RWPE1 (cell line): ENCODE data around the gene CLTA.
"Not testable (repeated sequence)": the region's sequence is repeated elsewhere in the genome, so short reads cannot be mapped to it uniquely, and the experiment has no call there.

Source experiments
- CTCF ChIA-PET: fragments of 350-600 bp; sonication (Branson Sonifier 250); formaldehyde crosslinking; extraction: SDS; loops from one replicate; lab custom pipeline; 2021; lab: Yijun Ruan, JAX
- POLR2A ChIA-PET: fragments of 400-600 bp; formaldehyde crosslinking; extraction: SDS; loops from one replicate; lab custom pipeline; 2020; ENCODE audit warnings: antibody characterized with exemption; ENCODE audit not compliant: low non-redundant PET; lab: Yijun Ruan, JAX
- DNase-seq: peaks from one replicate; pipeline ENCODE4 v3.0.0; 2012; ENCODE audit warnings: low spot score
- H3K27ac ChIP-seq: fragments of 450-650 bp; 2 replicates; pipeline ENCODE4 v1.5.1; 2017
- TF ChIP-seq, protein P1 (sequence below): fragments of 450-650 bp; conservative IDR thresholded peaks from 2 replicates; pipeline ENCODE4 v1.5.1; 2017; ENCODE audit warnings: low read depth, mild to moderate bottlenecking

CLTA gene

DNA sequence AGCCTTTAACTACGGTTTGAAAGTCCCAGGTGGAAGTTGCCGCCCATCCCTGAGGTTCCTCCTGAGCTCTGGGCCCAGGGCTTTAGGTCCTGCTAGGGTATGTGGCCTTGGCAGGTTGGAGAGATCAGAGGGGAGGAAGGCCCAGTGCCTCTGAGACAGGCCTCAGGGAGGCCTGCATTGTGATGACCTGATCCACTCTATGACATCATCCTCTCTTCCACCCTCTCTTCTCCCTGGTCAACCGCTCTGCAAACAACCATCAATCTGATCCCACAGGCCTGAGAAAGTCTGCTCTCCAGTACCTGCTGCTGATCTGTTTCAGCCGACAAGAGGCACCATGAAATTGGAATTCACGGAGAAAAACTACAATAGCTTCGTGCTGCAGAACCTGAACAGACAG is 21.6 kb upstream of the CLTA start, which contains the start of gene CCIN:
TSS of gene CCIN (plus strand) at position 223 of the 400 bp plus-strand sequence. CDS start at position 338, 115 bp downstream.
- TF ChIP-seq, protein P1, sequence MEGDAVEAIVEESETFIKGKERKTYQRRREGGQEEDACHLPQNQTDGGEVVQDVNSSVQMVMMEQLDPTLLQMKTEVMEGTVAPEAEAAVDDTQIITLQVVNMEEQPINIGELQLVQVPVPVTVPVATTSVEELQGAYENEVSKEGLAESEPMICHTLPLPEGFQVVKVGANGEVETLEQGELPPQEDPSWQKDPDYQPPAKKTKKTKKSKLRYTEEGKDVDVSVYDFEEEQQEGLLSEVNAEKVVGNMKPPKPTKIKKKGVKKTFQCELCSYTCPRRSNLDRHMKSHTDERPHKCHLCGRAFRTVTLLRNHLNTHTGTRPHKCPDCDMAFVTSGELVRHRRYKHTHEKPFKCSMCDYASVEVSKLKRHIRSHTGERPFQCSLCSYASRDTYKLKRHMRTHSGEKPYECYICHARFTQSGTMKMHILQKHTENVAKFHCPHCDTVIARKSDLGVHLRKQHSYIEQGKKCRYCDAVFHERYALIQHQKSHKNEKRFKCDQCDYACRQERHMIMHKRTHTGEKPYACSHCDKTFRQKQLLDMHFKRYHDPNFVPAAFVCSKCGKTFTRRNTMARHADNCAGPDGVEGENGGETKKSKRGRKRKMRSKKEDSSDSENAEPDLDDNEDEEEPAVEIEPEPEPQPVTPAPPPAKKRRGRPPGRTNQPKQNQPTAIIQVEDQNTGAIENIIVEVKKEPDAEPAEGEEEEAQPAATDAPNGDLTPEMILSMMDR, result no peak
- ChIA-PET CTCF (interaction anchor here (0.8 to 1.1 kb wide), 2 partner anchors 21 to 29 kb away, joined by 4 to 5 read pairs; no protein-coding TSS in a partner anchor), POLR2A (no interaction called here)
- DNase-seq, result no peak
- H3K27ac ChIP-seq, result no peak within 1 kb of the TSS

DNA sequence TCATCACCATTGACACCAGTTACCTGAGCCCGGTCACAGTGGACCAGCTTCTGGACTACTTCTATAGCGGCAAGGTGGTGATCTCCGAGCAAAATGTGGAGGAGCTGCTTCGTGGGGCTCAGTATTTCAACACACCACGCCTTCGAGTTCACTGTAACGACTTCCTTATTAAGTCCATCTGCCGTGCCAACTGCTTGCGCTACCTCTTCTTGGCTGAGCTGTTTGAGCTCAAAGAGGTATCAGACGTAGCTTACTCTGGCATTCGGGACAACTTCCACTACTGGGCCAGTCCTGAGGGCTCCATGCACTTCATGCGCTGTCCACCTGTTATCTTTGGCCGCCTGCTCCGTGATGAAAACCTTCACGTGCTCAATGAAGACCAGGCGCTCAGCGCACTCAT is 21.0 kb upstream of the CLTA start:
- ChIA-PET CTCF (interaction anchor here (1.1 kb wide), 1 partner anchor 29 kb away, joined by 4 read pairs; no protein-coding TSS in a partner anchor), POLR2A (no interaction called here)
- no peak for DNase-seq
- H3K27ac ChIP-seq, result no peak overlapping the region
- TF ChIP-seq, protein P1, result no peak

DNA sequence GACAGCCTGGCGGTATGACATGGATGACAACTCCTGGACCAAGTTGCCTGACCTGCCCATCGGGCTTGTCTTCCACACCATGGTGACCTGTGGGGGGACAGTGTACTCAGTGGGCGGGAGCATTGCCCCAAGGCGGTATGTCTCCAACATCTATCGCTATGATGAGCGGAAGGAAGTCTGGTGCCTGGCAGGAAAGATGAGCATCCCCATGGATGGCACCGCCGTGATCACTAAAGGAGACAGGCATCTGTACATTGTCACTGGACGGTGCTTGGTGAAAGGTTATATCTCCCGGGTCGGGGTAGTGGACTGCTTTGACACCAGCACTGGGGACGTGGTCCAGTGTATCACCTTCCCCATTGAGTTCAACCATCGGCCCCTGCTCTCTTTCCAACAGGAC is 20.2 kb upstream of the CLTA start:
- CTCF ChIA-PET, result interaction anchor here (0.7 kb wide), 2 partner anchors 28 to 215 kb away, joined by 3 read pairs; no protein-coding TSS in a partner anchor
- POLR2A ChIA-PET, result no interaction called here
- TF ChIP-seq, protein P1, result no peak

DNA sequence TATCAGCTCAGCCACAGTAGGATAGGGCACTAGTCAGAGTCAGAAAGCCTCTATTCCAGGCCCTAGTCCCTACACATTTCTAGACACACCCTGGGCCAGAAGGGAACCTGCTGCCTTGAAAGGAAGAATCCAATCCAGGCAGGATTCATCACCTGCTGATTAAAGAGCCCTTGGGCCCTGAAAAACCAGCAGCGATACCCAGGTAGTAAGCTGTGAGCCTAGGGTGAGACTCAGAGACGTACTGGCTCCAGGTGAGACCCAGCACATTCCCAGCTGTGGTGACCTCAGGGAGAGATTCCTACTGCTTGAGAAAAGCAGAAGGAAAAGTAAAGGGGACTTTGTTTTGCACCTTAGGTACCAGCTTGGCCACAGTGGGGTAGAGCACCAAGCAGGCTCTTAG is 16.9 kb upstream of the CLTA start:
- TF ChIP-seq, protein P1, result no peak
- ChIA-PET POLR2A (no interaction called here), CTCF (interaction anchor here (0.8 kb wide), 1 partner anchor 14 kb away, joined by 3 read pairs; no protein-coding TSS in a partner anchor)
- no peak for DNase-seq
- H3K27ac ChIP-seq, result no peak overlapping the region

More for the DNA sequence above, 20.2 kb upstream of the CLTA start:
- no peak for DNase-seq
- H3K27ac ChIP-seq, result no peak overlapping the region

DNA sequence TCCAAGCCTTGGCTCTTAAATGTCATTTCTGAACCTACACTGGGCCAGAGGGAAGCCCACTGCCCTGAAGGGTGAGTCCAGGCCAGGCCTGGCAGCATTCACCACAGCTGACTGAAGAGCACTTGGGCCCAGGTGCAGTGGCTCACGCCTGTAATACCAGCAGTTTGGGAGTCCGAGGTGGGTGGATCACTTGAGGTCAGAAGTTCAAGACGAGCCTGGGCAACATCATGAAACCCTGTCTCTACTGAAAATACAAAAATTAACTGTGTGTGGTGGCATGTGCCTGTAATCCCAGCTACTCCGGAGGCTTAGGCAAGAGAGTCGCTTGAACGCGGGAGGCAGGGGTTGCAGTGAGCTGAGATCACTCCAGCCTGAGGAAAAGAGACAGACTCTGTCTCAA is 16.4 kb upstream of the CLTA start:
- TF ChIP-seq, protein P1, result no peak
- H3K27ac ChIP-seq, result no peak overlapping the region
- CTCF ChIA-PET, result no interaction called here
- POLR2A ChIA-PET, result no interaction called here
- no peak for DNase-seq

DNA sequence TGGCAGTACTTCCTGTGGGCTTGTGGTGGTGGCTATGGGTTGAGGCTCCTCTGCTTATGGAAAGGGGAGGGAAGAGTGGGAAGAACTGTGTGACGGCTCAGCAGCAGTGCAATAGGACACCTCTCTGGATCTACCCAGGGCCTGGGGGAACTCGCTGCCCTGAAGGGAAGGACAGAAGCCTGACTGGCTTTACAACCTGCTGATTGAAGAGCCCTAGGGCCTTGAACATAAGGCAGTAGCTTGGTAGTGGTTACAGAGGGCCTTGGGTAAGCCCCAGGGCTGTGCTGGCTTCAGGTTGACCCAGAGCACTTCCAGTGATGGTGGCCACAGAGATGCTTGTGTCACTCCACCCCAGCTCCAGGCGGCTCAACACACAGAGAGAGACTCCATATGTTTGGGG is 16.0 kb upstream of the CLTA start:
- no peak for DNase-seq
- TF ChIP-seq, protein P1, result no peak
- H3K27ac ChIP-seq, result no peak overlapping the region
- ChIA-PET POLR2A (no interaction called here), CTCF (no interaction called here)

DNA sequence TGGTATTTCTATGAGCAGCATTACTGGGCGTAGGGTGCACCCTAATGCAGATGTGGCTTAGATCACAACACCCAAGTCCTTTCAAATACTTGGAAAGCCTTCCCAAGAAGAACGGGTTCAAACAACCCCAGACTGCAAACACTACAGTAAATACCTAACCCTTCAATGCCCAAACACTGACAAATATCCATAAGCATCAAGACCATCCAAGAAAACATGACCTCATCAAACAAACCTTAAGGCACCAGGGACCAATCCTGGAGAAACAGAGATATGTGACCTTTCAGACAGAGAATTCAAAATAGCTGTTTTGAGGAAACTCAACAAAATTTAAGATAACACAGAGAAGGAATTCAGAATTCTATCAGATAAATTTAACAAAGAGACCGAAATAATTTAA is 15.5 kb upstream of the CLTA start:
- CTCF ChIA-PET, result interaction anchor here (0.7 kb wide), 1 partner anchor 399 kb away, joined by 3 read pairs; no protein-coding TSS in a partner anchor
- POLR2A ChIA-PET, result not testable (repeated sequence)

DNA sequence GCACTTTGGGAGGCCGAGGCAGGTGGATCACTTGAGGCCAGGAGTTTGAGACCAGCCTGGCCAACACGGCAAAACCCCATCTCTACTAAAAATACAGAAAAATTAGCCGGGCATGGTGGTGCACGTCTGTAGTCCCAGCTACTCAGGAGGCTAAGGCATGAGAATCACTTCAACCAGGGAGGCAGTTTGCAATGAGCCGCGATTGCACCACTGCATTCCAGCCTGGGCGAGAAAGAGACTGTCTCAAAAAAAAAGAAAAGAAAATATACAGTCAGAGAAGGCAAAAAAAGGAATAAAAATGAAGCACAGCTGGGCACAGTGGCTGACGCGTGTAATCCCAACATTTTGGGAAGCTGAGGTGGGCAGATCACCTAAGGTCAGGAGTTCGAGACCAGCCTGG is 14.2 kb upstream of the CLTA start:
- DNase-seq, POLR2A ChIA-PET, CTCF ChIA-PET, H3K27ac ChIP-seq: not testable (repeated sequence)

More for the DNA sequence above, 15.5 kb upstream of the CLTA start:
- H3K27ac ChIP-seq, DNase-seq: not testable (repeated sequence)
